ENCODE results near the gene PPP1R36. TPM values are rescaled to one million over a fixed set of nuclear protein-coding genes. Genes with fewer than 3 reads are reported as not detected.
A peak's percentile ranks its signal among the peaks of the same experiment; 100 is the strongest.

Gene PPP1R36
- total RNA-seq, 6 experiments from 2014 or later, result 0.20 to 0.81 (median 0.27) TPM

DNA sequence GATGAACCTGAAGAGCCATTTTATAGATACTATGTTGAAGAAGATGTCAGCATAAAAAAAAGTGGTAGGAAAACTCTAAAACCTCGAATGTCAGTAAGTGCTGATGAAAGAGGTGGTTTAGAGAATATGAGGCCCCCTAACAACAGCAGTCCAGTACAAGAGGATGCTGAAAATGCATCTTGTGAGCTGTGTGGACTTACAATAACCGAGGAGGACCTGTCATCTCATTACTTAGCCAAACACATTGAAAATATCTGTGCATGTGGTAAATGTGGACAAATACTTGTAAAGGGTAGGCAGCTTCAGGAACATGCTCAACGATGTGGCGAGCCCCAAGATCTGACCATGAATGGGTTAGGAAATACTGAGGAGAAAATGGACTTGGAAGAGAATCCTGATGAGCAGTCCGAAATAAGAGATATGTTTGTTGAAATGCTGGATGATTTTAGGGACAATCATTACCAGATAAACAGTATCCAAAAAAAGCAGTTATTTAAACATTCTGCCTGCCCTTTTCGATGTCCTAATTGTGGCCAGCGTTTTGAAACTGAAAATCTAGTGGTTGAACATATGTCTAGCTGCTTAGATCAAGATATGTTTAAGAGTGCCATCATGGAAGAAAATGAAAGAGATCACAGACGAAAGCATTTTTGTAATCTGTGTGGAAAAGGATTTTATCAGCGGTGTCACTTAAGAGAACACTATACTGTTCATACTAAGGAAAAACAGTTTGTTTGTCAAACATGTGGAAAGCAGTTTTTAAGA, 27.0 kb upstream of the PPP1R36 start:
- Mint-ChIP-seq H3K4me3 (no peak overlapping the region), H3K36me3 (ENCODE audit: low read depth) (peaks cover 18% of the 10 kb centered on the region), H3K27ac (no peak overlapping the region), H3K9me3 (no peaks in the 10 kb centered on the region), H3K27me3 (ENCODE audit: insufficient read depth) (no peaks in the 10 kb centered on the region; the same call in 1 of the 2 replicates), H3K4me1 (ENCODE audit: low read depth) (peaks cover 19% of the 10 kb centered on the region; the same call in 1 of the 2 replicates)
- no peak for DNase-seq
- TF ChIP-seq, protein P1, sequence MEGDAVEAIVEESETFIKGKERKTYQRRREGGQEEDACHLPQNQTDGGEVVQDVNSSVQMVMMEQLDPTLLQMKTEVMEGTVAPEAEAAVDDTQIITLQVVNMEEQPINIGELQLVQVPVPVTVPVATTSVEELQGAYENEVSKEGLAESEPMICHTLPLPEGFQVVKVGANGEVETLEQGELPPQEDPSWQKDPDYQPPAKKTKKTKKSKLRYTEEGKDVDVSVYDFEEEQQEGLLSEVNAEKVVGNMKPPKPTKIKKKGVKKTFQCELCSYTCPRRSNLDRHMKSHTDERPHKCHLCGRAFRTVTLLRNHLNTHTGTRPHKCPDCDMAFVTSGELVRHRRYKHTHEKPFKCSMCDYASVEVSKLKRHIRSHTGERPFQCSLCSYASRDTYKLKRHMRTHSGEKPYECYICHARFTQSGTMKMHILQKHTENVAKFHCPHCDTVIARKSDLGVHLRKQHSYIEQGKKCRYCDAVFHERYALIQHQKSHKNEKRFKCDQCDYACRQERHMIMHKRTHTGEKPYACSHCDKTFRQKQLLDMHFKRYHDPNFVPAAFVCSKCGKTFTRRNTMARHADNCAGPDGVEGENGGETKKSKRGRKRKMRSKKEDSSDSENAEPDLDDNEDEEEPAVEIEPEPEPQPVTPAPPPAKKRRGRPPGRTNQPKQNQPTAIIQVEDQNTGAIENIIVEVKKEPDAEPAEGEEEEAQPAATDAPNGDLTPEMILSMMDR (IDR thresholded peaks at IDR 0.05), result no peak

DNA sequence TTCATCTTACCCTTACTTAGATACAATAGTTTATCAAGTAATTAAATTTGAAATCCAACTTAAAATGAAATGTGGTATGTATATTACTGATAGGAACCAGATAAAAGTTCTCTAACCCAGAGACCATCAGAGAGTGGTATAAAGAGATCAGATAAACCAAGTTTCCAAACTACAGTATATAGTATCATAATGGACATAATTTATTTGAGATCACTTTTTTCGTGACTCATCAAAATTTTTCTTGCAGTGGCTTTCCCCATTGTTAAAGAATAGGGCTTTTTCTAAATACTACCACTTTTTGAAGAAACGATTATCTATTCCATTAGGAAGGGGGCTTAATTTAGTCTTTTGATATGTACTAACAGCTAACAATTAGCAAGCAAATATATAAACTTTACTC, 24.4 kb upstream of the PPP1R36 start:
- TF ChIP-seq, protein P1 (IDR thresholded peaks at IDR 0.05), result no peak

DNA sequence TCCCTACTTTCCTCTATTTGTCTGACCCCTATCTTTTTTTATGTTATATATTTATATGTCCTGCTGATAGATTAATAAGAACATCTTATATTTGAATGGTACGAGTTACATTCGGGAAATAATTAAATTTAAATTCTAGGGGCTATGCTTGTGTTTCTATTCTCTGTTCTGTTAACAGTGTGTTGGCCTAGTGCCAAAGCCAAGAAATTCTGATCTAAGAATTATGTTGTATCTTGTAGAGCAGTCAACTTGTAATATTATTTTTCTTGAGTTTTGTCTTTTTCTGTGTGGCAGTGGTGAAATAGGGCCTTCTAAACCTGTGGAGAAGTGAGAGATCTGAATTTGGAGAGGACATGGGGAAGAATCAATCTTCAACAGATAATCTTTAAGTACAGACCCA, 18.2 kb upstream of the PPP1R36 start:
- Mint-ChIP-seq H3K36me3 (ENCODE audit: low read depth) (peaks cover 18% of the 10 kb centered on the region), H3K4me3 (no peak overlapping the region), H3K4me1 (ENCODE audit: low read depth) (peaks cover 27% of the 10 kb centered on the region), H3K27ac (no peak overlapping the region), H3K27me3 (ENCODE audit: insufficient read depth) (no peaks in the 10 kb centered on the region), H3K9me3 (no peaks in the 10 kb centered on the region)
- TF ChIP-seq, protein P1 (IDR thresholded peaks at IDR 0.05), result no peak
- DNase-seq, result no peak

More for the DNA sequence above, 24.4 kb upstream of the PPP1R36 start:
- no peaks in the 10 kb centered on the region; the same call in 1 of the 2 replicates for H3K27me3 Mint-ChIP-seq (ENCODE audit: insufficient read depth)
- H3K9me3 Mint-ChIP-seq, result no peaks in the 10 kb centered on the region
- DNase-seq, result no peak
- no peak overlapping the region; the same call in 1 of the 2 replicates for H3K27ac Mint-ChIP-seq
- no peak overlapping the region for H3K4me3 Mint-ChIP-seq
- H3K36me3 Mint-ChIP-seq (ENCODE audit: low read depth), result peaks cover 31% of the 10 kb centered on the region
- H3K4me1 Mint-ChIP-seq (ENCODE audit: low read depth), result peaks cover 37% of the 10 kb centered on the region

DNA sequence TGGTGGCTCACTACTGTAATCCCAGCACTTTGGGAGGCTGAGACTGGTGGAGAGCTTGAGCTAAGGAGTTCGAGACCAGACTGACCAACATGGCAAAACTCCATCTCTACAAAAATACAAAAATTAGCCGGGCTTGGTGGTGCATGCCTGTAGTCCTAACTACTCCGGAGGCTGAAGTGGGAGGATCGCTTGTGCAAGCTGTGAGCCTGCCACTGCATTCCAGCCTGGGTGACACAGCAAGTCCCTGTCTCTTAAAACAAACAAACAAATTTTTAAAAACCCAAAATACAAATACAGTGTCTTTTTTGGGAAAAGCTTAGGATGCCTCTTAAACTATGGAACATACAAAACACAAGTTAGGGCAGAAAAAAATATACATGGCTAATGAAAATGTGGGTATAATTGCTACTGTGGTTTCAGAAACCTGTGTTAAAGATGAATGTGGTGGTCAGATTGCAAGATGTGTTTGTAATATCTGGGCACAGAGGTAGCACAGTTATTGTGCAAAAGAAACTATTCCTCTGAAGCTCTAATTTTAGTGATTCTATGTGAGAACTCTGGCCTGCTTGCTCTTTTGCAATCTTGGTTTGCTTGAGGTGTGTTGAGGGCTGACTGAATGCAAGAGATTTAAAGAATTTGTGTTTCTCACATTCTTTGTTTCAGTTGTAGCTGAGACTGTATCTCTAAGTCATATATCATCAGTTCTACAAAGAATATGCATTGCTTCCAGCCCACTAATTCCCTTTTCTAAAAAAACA, 13.1 kb upstream of the PPP1R36 start:
- peak; percentile 31 for DNase-seq
- Mint-ChIP-seq H3K9me3 (peaks cover 17% of the 10 kb centered on the region), H3K36me3 (ENCODE audit: low read depth) (peaks cover 14% of the 10 kb centered on the region), H3K27me3 (ENCODE audit: insufficient read depth) (peaks cover 5% of the 10 kb centered on the region; the same call in 1 of the 2 replicates), H3K4me1 (ENCODE audit: low read depth) (peaks cover 22% of the 10 kb centered on the region), H3K4me3 (peak overlapping the region; percentile 39; the same call in 1 of the 2 replicates), H3K27ac (peak overlapping the region; percentile 70)
- TF ChIP-seq, protein P1 (IDR thresholded peaks at IDR 0.05), result no peak

GRCh38 chr14:64540208-64541202, 9.3 kb upstream of the PPP1R36 start, which contains the start of gene HSPA2:
Gene HSPA2, plus strand, starts transcription at chr14:64540741. Its CDS starts 109 bp downstream, at chr14:64540850.
- DNase-seq, result peak; percentile 99
- H3K9me3 Mint-ChIP-seq, result peaks cover 17% of the 10 kb centered on the region
- H3K27ac Mint-ChIP-seq, result peak within 1 kb of the TSS; percentile 96
- peaks cover 5% of the 10 kb centered on the region; the same call in 1 of the 2 replicates for H3K27me3 Mint-ChIP-seq (ENCODE audit: insufficient read depth)
- peaks cover 20% of the 10 kb centered on the region for H3K36me3 Mint-ChIP-seq (ENCODE audit: low read depth)
- TF ChIP-seq, protein P1 (IDR thresholded peaks at IDR 0.05), result peak; percentile 82
- H3K4me1 Mint-ChIP-seq (ENCODE audit: low read depth), result peaks cover 47% of the 10 kb centered on the region
- peak within 1 kb of the TSS; percentile 92 for H3K4me3 Mint-ChIP-seq

All from HFFc6 (cell line).